Dermis blood vessel endothelial cell (primary cell): ENCODE results near the gene TOMM70. TPM values are rescaled to one million over a fixed set of nuclear protein-coding genes. Genes with fewer than 3 reads are reported as not detected.
"Not testable (repeated sequence)": the region's sequence is repeated elsewhere in the genome, so short reads cannot be mapped to it uniquely, and the experiment has no call there.

Source experiments
- DNase-seq: peaks from one replicate; pipeline ENCODE4 v3.0.0; 2010
- total RNA-seq: library from RNA; depleted of rRNA; stranded (reverse); fragments of >200 nt; gene quantifications from 2 replicates; pipeline ENCODE4 v1.2.3, GENCODE V29; 2014

The TOMM70 gene
- total RNA-seq, 1 donor from 2014 or later = 38.3 TPM

DNA sequence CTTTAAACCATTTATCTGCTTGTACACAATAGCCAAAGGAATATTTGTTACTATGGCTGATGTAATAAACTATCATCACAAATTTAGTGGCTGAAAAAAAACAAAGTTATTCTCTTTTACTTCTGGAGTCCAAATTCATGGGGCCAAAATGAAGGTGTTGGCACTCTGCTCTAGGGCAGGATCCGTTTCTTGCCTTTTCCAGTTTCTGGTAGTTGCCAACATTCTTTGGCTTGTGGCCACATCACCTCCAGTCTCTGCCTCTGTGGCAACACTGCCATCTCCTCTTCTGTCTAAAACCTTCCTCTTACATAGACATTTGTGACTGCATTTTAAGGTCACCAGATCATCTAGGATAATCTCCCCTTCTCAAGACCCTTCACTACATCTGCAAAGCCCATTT, 39.0 kb downstream of the TOMM70 start:
- no peak for DNase-seq

- DNase-seq = no peak
These were observed 40.0 kb downstream of the TOMM70 start for GRCh38 chr3:100360757-100361496.

GRCh38 chr3:100359035-100359434, 41.9 kb downstream of the TOMM70 start:
- no peak for DNase-seq

DNA sequence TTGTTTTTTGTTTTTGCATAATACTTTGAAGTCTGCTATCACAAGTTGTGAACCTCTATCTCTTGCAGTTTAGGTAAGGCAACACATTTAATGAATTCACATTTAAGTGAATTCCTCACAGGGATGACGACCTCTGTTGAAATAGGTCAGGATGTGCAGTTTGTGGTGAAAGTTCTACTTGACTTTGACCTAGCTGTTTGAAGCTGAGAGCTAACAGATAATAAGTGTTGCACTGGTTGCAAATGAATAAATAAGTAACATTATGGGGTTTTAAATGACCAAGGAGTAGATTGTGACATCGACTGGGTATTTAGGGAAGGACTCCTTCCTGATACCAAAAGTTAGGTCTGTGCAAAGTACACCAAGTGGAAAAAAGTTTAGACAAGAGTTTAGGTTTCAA, 42.5 kb downstream of the TOMM70 start:
- no peak for DNase-seq

- no peak for DNase-seq
These were observed 46.0 kb downstream of the TOMM70 start for GRCh38 chr3:100354850-100355249.

DNA sequence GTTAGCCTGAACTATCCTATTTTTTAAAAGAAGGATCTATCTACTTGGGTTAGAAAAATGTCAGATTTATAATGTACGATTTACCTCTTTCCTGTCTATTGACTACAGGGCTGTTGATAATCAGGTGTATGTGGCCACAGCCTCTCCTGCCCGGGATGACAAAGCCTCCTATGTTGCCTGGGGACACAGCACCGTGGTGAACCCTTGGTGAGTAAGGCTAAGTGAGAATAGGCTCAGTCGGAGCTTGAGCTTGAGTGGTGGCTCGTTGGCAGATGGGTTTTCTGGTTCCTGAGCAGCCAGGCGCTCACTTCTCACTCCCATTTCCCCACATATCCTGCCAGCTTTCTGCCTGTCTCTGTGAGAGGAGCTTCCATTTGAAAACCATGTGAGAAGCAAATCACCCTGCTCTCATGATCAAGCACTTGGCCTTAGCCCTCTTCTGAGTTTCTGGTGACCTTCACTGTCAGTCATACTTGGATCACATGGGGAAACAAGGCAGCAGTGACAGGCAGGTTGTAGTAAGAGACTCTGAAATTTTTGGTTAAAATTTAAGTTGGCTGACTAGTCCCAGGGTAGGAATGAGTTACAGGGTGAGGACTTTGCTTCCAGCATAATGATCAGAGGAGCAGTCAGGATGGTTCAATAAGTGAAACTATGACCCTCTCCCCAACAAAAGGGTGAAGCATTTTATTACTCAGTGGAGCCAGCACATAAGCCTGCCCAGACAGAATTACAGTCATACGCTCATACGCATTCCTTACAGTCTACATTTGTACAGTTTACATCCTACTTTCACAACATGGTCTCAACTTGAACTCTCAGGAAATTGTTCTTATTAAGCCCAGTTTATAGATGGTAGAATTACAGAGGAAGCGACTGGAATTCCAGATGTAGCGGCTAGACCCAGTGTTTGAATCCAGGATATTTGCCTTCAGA, 48.3 kb downstream of the TOMM70 start:
- no peak for DNase-seq

- not testable (repeated sequence) for DNase-seq
These were observed 49.1 kb downstream of the TOMM70 start for GRCh38 chr3:100351770-100352169.

DNA sequence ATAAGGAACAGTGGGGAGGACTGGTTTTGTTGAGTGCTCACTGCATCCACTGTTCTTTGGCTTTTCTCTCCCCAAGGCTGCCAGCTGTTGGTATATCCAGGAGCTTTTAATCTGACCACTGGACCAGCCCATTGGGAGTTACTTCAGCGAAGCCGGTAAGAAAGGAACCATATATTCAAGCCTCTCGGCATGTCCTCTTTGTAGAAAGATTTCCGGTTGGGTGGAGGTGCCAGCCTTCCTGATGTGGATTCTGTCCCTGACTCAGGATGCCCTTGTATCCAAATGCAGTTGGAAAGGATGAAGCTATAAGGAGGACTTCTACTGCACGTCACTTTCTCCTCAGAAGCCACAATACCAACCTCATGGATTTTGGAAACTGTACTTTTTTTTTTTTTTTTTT, 52.2 kb downstream of the TOMM70 start:
- no peak for DNase-seq

GRCh38 chr3:100340527-100340926, 60.4 kb downstream of the TOMM70 start:
- no peak for DNase-seq

GRCh38 chr3:100339786-100340185, 61.1 kb downstream of the TOMM70 start:
- no peak for DNase-seq

DNA sequence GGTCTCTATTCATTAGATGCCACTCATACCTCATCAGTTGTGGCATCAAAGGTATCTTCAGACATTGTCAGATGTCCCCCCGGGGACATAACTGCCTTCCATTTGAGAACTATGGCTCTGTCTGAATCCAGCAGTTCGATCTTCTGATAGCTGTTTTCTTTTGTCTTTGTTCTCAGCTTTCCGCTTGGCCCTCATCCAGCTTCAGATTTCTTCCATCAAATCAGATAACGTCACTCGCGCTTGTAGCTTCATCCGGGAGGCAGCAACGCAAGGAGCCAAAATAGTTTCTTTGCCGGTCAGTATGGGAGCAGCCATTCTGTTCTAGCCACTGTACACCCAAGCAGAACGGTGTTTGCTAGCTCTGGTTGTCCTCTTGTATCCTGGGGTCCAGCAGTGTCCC, 62.0 kb downstream of the TOMM70 start:
- no peak for DNase-seq

GRCh38 chr3:100336229-100336628, 64.7 kb downstream of the TOMM70 start:
- not testable (repeated sequence) for DNase-seq

- peak; percentile 1 for DNase-seq
These were observed 65.5 kb downstream of the TOMM70 start for GRCh38 chr3:100335434-100335833.

DNA sequence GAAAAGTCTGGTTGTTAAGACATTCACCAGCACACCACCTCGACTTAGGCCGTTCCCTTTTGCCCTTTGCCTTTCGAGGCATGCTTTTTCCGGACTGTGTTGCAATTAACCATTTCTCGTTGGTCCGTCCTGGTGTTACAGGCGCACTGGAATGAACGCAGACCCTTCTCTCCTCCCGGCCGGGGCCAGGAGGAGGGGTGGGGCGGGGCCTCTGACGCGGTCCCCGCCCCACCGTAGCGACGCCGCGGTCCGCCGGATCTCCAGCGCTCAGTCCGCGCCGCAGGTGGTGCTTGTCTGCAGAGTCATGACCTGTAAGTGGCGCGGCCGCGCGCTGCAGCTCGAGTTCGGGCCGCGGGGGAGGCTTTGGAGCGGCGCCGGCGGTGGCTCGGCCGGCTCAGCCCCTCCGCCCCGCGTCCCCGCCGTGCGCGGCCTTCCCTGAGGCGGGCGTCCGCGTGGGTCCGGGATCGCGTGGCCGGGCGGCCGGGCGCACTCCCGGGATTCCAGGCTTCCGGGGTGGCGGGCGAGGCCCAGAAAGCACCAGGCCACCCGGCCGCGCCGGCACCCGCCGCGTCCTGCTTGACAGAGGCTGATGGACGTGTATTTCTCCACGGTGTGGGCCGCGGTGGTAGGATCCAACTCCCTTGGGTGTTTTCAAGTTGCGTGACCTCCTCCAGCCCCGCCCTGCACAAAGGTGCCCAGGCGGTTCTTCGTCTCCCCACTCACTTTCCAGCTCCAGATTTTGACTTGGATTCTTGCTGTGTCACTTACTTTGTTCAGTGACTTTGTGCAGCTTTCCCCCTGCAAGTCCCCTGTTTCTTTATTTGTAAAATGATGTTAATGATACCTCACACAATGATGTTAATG, 66.2 kb downstream of the TOMM70 start, which contains the start of gene NIT2:
Gene NIT2, plus strand, starts transcription at position 270 of the 864 bp plus-strand sequence. Its CDS starts 35 bp downstream, at position 305.
- peak; percentile 84 for DNase-seq

GRCh38 chr3:100333970-100334487, 66.9 kb downstream of the TOMM70 start:
- DNase-seq = no peak

DNA sequence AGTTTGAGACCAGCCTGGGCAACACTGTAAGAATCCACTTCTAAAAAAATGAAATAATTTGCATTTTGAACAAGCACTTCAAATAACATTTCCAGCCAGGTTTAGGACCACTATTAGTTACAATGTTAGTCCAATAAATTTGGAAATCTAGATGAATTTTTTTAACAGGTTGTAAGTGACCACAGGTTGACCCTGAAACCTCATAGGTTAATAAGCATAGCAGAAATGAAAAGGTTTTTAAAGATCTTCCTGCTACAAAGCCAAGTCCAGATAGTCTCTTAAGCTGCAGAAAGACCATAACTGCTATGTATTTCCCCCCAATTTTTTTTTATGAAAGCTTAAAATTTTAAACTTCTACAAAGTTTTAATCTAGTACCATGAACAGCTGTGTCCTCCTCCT, 67.8 kb downstream of the TOMM70 start:
- DNase-seq = no peak

GRCh38 chr3:100331660-100332059, 69.2 kb downstream of the TOMM70 start:
- no peak for DNase-seq

DNA sequence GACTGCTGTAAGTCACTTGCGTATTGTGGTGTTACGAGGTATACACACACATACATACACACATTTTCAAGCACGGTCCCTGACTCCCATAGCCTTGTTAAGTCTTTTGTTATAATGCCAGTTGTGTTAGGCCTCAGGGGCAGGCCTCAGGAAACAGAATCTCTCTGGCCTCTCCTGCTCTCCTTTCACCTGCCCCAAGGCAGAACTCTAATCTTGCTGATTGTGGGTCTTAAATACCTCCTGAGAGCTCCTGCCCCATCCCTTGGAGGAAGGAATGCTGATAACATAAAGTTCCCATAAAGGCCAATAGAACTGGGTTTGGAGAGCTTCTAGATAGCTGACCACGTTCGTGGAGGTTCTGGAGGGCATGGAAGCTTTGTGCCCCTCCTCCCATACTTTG, 70.2 kb downstream of the TOMM70 start:
- no peak for DNase-seq

GRCh38 chr3:100329800-100330489, 70.9 kb downstream of the TOMM70 start:
- DNase-seq = no peak

DNA sequence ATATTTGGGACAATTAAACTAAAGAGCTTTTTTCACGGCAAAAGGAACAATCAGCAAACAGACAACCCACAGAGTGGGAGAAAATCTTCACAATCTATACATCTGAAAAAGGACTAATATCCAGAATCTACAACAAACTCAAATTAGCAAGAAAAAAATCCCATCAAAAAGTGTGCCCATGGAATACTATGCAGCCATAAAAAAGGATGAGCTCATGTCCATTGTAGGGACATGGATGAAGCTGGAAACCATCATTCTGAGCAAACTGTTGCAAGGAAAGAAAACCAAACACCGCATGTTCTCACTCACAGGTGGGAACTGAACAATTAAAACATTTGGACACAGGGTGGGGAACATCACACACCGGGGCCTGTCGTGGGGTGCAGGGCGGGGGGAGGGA, 73.5 kb downstream of the TOMM70 start:
- not testable (repeated sequence) for DNase-seq

DNA sequence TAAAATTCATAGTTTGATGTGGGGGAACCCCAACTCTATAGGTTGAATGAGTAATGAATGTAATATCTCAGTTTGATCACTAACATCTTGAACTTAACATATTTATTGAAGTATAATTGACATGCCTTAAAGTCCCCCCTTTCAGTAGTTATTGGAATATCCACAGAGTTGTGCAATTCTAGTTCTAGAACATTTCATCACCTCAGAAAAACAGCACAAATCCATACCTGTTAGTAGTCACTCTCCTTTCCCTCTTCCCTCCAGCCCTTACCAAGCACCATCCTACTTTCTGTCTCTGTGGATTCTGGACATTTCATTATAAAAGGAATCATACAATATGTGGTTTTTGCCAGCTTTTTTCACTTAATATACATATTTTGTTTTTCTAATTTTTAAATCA, 75.1 kb downstream of the TOMM70 start:
- DNase-seq = no peak

DNA sequence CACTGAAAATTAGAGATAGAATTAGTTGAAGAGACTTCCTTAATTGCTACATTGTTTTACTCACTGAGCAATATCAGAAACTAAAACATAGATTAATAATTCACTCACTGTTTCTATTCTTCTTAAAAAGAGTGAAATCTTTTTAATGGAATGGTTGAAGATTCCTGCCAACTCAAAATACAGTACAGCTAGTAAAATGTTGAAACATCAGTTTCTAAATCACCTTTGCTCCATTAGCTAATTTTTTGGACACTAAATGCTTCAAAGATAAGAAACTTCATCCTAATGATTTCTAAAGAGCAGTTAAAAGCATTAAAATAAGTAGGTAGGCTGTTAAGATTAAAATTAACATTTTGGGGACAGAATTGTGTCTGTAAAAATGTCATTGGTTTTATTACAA, 76.8 kb downstream of the TOMM70 start:
- no peak for DNase-seq
